HG02981 (cell line): ENCODE measurements around the gene PKMYT1.

Source experiments
- ATAC-seq: cut with Tn5 transposase; IDR thresholded peaks from one replicate; pipeline ENCODE4 v1.9.1; 2021; ENCODE audit warnings: mild to moderate bottlenecking, moderate library complexity; ENCODE audit not compliant: unreplicated experiment

PKMYT1 gene

GRCh38 chr16:3019594-3020246 lies 39.5 kb upstream of the PKMYT1 start:
- no peak for ATAC-seq

- ATAC-seq: no peak
Measured at GRCh38 chr16:3017794-3018506, 37.7 kb upstream of the PKMYT1 start, which contains the start of gene CLDN6. Gene CLDN6, minus strand, starts transcription at chr16:3018183. Its CDS starts 2,162 bp downstream, at chr16:3016021.

- ATAC-seq: no peak
Measured at GRCh38 chr16:3017344-3017743, 37.1 kb upstream of the PKMYT1 start.

- ATAC-seq: no peak
Measured at GRCh38 chr16:3015865-3016521, 35.7 kb upstream of the PKMYT1 start.

- no peak for ATAC-seq
Measured at GRCh38 chr16:3014971-3015370, 34.7 kb upstream of the PKMYT1 start.

- ATAC-seq: no peak
Measured at GRCh38 chr16:3013998-3014690, 33.9 kb upstream of the PKMYT1 start.

- ATAC-seq: no peak
Measured at GRCh38 chr16:3013491-3013951, 33.3 kb upstream of the PKMYT1 start.

- ATAC-seq: no peak
Measured at GRCh38 chr16:3012828-3013420, 32.7 kb upstream of the PKMYT1 start, which contains the start of gene CLDN9. Gene CLDN9, plus strand, starts transcription at chr16:3012923. Its CDS starts 440 bp downstream, at chr16:3013363.

GRCh38 chr16:3012246-3012645 lies 32.0 kb upstream of the PKMYT1 start:
- no peak for ATAC-seq

- ATAC-seq: no peak
Measured at GRCh38 chr16:3010510-3010909, 30.3 kb upstream of the PKMYT1 start.

GRCh38 chr16:3009568-3010390 lies 29.5 kb upstream of the PKMYT1 start:
- ATAC-seq: no peak

GRCh38 chr16:3008690-3009037 lies 28.4 kb upstream of the PKMYT1 start:
- no peak for ATAC-seq

GRCh38 chr16:3007957-3008689 lies 27.9 kb upstream of the PKMYT1 start:
- no peak for ATAC-seq

GRCh38 chr16:3007059-3007956 lies 27.1 kb upstream of the PKMYT1 start:
- ATAC-seq: no peak

GRCh38 chr16:3004781-3005284 lies 24.6 kb upstream of the PKMYT1 start:
- ATAC-seq: no peak

GRCh38 chr16:3004319-3004718 lies 24.1 kb upstream of the PKMYT1 start:
- peak; percentile 4 for ATAC-seq

- peak; percentile 91 for ATAC-seq
Measured at GRCh38 chr16:3003582-3004270, 23.5 kb upstream of the PKMYT1 start.
